Peyer's patch (tissue), 4 donors: ENCODE measurements around the gene ZDHHC8. TPM values are rescaled to one million over a fixed set of nuclear protein-coding genes. Genes with fewer than 3 reads are reported as not detected.

ENCODE experiments used
- DNase-seq, 3 donors: peaks; one replicate each; pipeline ENCODE4 v3.0.0-alpha.2; 2017 to 2019
- H3K27ac ChIP-seq, 4 donors: fragments of 200-600 bp; sonication (generic); one replicate each; pipeline ENCODE4 v1.5.1; 2016 to 2019
- H3K27me3 ChIP-seq, 2 donors: fragments of 200-600 bp; sonication (generic); one replicate each; pipeline ENCODE4 v1.5.1; 2019
- H3K36me3 ChIP-seq, 3 donors: fragments of 200-600 bp; sonication (generic); one replicate each; pipeline ENCODE4 v1.5.1; 2016 to 2019
- H3K4me1 ChIP-seq, 4 donors: fragments of 200-600 bp; sonication (generic); one replicate each; pipeline ENCODE4 v1.5.1; 2016 to 2019
- H3K4me3 ChIP-seq, 4 donors: fragments of 200-600 bp; sonication (generic); 1 replicate in 3 of 4; 2 replicates in 1 of 4; pipeline ENCODE4 v1.5.1; 2016 to 2019; ENCODE audit warnings: mild to moderate bottlenecking in 1 of 4
- H3K9me3 ChIP-seq, 4 donors: fragments of 200-600 bp; sonication (generic); one replicate each; pipeline ENCODE4 v1.5.1; 2016 to 2019; ENCODE audit warnings: mild to moderate bottlenecking in 1 of 4
- POLR2A ChIP-seq, 2 donors: fragments of 450-650 bp; IDR thresholded peaks; one replicate each; pipeline ENCODE4 v1.5.1; 2017; ENCODE audit warnings: antibody characterized with exemption in 2 of 2, mild to moderate bottlenecking in 2 of 2, moderate library complexity in 2 of 2
- total RNA-seq, 4 donors: library from RNA; depleted of rRNA; stranded (reverse); fragments of >200 nt; gene quantifications; one replicate each; pipeline ENCODE4 v1.1.0, GENCODE V29; 2016
- TF ChIP-seq, protein P1 (sequence below), 6 experiments: fragments of 450-650 bp in 4 of 6; fragments of 200-600 bp in 2 of 6; sonication (generic) in 1 of 6; IDR thresholded peaks; one replicate each; pipeline ENCODE4 v1.5.1; 2017 to 2019; ENCODE audit warnings: antibody characterized with exemption in 6 of 6, mild to moderate bottlenecking in 3 of 6, moderate library complexity in 1 of 6

Gene ZDHHC8
- total RNA-seq, 4 donors from 2014 or later: 4.1 to 37.0 (median 22.6) TPM

DNA sequence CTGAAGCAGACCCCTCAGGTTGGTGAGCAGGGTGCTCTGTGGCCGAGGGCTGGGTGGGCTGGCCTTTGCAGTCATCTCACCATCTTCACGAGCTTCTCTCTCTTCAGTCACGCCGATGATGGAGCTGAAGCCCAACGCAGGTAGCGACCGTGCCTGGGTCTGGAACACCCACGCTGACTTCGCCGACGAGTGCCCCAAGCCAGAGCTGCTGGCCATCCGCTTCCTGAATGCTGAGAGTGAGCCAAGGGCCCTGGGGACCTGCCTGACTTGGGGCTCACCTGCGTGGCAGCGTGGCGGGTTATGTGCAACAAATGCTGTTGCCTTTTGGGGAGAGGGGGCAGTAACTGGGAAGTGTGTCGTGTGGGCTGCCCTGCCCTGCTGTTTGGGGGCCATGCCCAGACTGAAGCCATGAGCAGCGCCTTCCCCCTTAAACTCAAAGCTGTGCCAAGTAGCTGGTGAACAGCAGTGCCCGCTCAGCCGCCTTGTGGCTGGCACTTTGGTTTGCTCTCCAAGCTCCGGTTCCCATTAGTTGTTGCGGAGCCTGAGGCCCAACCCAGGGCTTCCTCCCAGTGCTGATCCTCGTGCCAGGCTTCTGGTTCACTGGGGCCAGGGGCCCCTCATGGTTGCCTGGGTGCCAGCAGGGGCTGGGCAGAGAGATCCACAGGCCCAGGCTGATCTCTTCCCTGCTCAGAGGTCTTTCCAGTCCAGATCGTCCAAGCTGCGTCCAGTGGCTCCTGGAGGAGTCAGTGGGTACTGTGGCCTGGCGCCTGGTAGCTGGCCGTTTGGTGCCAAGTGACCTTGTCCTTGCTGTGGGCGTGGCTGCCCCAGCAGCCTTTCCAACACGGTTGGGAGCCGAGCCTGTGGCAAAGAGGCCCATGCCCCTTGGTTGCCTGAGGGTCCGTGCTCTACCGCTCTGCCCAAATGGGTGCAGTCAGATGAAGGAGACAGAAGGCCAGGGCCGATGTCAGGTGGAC is 6.1 kb upstream of the ZDHHC8 start:
- Histone ChIP-seq H3K9me3 (no peaks in the 10 kb centered on the region), H3K4me1 (peaks cover 0 to 10% (median 3%) of the 10 kb centered on the region in 4 donors), H3K27ac (no peak overlapping the region), H3K27me3 (no peaks in the 10 kb centered on the region), H3K4me3 (no peak overlapping the region), H3K36me3 (peaks cover 0 to 45% (median 0%) of the 10 kb centered on the region in 3 donors)
- DNase-seq: no peak
- TF ChIP-seq, protein P1, sequence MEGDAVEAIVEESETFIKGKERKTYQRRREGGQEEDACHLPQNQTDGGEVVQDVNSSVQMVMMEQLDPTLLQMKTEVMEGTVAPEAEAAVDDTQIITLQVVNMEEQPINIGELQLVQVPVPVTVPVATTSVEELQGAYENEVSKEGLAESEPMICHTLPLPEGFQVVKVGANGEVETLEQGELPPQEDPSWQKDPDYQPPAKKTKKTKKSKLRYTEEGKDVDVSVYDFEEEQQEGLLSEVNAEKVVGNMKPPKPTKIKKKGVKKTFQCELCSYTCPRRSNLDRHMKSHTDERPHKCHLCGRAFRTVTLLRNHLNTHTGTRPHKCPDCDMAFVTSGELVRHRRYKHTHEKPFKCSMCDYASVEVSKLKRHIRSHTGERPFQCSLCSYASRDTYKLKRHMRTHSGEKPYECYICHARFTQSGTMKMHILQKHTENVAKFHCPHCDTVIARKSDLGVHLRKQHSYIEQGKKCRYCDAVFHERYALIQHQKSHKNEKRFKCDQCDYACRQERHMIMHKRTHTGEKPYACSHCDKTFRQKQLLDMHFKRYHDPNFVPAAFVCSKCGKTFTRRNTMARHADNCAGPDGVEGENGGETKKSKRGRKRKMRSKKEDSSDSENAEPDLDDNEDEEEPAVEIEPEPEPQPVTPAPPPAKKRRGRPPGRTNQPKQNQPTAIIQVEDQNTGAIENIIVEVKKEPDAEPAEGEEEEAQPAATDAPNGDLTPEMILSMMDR (IDR thresholded peaks at IDR 0.05): no peak
- TF ChIP-seq POLR2A (IDR thresholded peaks at IDR 0.05): no peak

DNA sequence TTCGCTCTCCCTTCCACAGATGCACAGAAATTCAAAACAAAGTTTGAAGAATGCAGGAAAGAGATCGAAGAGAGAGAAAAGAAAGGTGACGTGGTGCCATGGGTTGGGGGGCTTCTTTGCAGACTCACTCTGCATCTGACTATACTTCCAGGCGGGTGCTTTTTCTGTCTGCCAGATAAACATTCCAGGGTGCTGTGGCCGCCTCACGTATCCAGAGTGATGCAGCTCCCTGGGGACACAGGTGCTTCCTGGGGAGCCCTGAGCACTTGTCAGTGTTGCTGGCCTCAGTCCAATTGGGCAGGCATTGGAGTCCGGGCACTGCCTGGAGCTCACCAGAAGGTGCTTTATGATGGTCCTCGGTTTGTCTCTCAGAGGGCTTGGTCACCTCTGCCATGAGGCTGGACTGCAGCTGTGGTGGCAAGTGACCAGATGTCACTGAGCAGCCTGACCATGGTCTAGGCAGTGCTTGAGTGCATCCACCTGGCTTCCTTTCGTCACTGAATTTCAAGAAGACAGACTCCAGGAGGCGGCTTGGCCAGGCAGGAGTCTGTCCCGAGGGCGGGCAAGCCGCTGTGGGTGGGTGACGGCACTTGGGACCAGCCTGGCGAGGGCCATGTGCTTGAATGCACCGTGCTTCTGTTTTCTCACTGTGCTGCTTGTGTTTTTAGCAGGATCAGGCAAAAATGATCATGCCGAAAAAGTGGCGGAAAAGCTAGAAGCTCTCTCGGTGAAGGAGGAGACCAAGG is 5.1 kb upstream of the ZDHHC8 start:
- no peak overlapping the region for H3K27ac ChIP-seq
- DNase-seq: no peak
- H3K4me1 ChIP-seq: peaks cover 0 to 14% (median 5%) of the 10 kb centered on the region in 4 donors
- no peak for TF ChIP-seq POLR2A (IDR thresholded peaks at IDR 0.05)
- TF ChIP-seq, protein P1 (IDR thresholded peaks at IDR 0.05): no peak
- no peak overlapping the region for H3K4me3 ChIP-seq
- H3K27me3 ChIP-seq: no peaks in the 10 kb centered on the region
- H3K9me3 ChIP-seq: no peaks in the 10 kb centered on the region
- H3K36me3 ChIP-seq: peaks cover 0 to 36% (median 0%) of the 10 kb centered on the region in 3 donors

DNA sequence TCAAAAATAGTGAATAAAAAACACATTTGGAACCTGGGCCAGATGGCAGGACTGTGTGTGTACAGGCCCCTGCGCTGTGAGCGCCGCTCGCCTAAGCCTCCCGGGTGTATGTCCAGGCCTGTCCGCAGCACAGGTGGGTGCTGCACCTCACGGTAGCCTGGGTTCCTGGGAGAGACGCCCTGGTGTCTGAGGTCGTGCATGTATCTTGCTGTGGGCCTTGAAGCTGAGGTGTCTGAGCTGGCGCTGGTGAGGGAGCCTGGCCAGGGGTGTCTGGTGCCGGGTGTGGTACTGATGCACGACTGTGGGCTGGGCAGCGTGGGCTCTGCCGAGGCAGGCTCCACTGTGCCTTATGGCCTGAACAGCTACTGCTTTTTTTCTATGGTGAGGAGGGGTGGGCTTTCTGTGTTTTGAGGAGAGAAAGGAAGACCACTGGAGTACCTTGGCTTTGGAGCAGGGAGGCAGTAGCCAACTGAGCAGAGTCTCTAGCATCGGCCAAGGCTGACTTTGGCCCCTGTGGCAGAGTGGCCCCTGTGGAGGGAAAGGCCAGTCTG is 4.2 kb upstream of the ZDHHC8 start:
- H3K4me1 ChIP-seq: peaks cover 0 to 17% (median 6%) of the 10 kb centered on the region in 4 donors
- H3K27me3 ChIP-seq: no peaks in the 10 kb centered on the region
- H3K27ac ChIP-seq: no peak overlapping the region
- TF ChIP-seq POLR2A (IDR thresholded peaks at IDR 0.05): no peak
- TF ChIP-seq, protein P1 (IDR thresholded peaks at IDR 0.05): no peak
- H3K4me3 ChIP-seq: no peak overlapping the region
- H3K9me3 ChIP-seq: no peaks in the 10 kb centered on the region
- peaks cover 0 to 26% (median 0%) of the 10 kb centered on the region in 3 donors for H3K36me3 ChIP-seq
- no peak for DNase-seq

DNA sequence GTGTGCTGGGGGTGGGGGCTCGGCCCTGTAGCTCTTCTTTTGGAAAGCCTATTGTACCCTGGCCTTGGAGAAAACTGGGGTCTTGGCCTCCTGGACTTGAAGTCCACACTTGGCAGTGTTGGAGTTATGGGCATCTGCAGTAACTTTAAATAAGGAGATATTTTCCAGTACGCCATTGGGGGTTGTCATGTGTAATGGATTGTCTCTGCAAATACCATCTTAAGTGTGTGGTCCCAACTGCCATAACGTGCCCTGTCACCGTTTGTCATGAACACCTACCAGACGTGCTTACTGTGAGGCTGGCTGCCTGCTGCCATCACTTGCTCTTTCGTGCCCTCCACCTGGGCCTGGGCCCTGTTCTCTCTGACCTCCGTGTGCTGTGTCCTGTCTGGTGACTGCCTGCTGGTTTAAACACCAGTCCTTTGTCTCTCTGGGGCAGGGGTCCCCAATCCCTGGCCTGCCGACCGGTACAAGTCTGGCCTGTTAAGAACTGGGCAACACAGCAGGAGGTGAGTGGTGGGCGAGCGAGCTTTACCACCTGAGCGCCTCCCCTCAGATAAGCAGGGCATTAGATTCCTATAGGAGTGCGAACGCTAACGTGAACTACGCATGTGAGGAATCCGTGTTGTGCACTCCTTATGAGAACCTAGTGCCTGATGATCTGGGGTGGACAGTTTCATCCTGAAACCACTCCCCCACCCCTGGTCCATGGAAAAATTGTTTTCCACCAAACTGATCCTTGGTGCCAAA is 3.6 kb upstream of the ZDHHC8 start:
- Histone ChIP-seq H3K27me3 (no peaks in the 10 kb centered on the region), H3K36me3 (peaks cover 0 to 24% (median 0%) of the 10 kb centered on the region in 3 donors), H3K4me3 (no peak overlapping the region), H3K27ac (no peak overlapping the region), H3K9me3 (no peaks in the 10 kb centered on the region), H3K4me1 (peaks cover 0 to 24% (median 13%) of the 10 kb centered on the region in 4 donors)
- TF ChIP-seq, protein P1 (IDR thresholded peaks at IDR 0.05): no peak
- TF ChIP-seq POLR2A (IDR thresholded peaks at IDR 0.05): no peak
- DNase-seq: no peak

DNA sequence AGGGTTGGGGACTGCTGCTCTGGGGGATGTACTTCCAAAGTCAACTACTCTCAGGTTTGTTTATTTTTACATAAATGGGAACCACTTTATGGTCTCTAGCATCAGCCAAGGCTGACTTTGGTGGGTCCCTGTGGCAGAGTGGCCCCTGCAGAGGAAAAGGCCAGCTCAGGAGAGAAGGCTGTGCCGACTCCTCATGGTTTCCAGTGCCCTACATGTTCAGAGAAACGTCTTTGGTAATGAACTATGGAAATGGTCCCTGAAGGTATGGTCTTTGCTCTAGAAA is 3.0 kb upstream of the ZDHHC8 start:
- H3K27me3 ChIP-seq: no peaks in the 10 kb centered on the region
- no peak for TF ChIP-seq POLR2A (IDR thresholded peaks at IDR 0.05)
- TF ChIP-seq, protein P1 (IDR thresholded peaks at IDR 0.05): no peak
- H3K9me3 ChIP-seq: no peaks in the 10 kb centered on the region
- H3K36me3 ChIP-seq: peaks cover 0 to 24% (median 0%) of the 10 kb centered on the region in 3 donors
- DNase-seq: no peak
- no peak overlapping the region for H3K27ac ChIP-seq
- H3K4me1 ChIP-seq: peaks cover 0 to 29% (median 16%) of the 10 kb centered on the region in 4 donors
- no peak overlapping the region for H3K4me3 ChIP-seq
